Fibroblast of mammary gland (primary cell): ENCODE measurements around the gene PUM1.

Experiments used
- DNase-seq: peaks from one replicate; pipeline ENCODE4 v3.0.0-alpha.2; 2010; ENCODE audit warnings: low read depth
- H3K4me3 ChIP-seq: 2 replicates; pipeline ENCODE4 v1.5.1; 2011; ENCODE audit warnings: low read depth, mild to moderate bottlenecking, low read length, moderate library complexity; ENCODE audit not compliant: control insufficient read depth
- TF ChIP-seq, protein P1 (sequence below): conservative IDR thresholded peaks from 2 replicates; pipeline ENCODE4 v1.5.1; 2011; ENCODE audit warnings: low read depth, low read length, inconsistent platforms; ENCODE audit not compliant: control insufficient read depth, insufficient read depth

The PUM1 gene

DNA sequence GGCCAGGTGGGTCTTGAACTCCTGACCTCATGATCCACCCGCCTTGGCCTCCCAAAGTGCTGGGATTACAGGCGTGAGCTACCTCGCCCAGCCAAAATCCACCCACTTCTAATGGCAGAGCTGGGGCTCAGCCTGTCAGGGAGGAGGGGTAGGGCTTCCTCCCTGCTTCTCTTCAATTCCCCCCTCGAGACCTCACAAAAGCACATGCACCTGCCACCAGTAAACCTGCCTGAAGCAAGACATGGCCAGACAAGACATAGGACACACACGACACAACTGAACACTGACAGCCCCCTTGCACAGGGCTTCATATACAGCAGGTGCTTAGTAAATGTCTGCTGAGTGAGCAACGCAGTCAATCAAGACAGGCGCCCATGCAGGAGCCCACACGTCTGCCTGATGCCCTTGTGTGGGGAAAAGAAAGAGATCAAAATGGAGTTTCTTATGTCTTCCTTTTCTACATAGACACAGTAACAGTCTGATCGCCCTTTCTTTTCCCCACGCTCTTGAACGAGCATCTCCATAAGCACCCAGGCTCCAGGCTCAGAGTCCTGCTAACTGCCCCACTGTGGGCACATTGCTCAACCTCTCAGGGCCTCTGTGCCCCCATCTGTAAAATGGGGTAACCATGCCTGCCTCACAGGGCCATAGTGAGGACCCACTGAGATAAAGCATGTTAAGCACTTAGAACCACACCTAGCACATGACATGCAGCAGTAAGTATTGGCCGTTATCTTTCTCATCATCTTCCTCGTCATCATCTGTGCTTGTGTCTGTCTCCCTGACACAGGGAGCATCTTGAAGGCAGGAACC is 165.7 kb downstream of the PUM1 start:
- no peak overlapping the region for H3K4me3 ChIP-seq
- TF ChIP-seq, protein P1, sequence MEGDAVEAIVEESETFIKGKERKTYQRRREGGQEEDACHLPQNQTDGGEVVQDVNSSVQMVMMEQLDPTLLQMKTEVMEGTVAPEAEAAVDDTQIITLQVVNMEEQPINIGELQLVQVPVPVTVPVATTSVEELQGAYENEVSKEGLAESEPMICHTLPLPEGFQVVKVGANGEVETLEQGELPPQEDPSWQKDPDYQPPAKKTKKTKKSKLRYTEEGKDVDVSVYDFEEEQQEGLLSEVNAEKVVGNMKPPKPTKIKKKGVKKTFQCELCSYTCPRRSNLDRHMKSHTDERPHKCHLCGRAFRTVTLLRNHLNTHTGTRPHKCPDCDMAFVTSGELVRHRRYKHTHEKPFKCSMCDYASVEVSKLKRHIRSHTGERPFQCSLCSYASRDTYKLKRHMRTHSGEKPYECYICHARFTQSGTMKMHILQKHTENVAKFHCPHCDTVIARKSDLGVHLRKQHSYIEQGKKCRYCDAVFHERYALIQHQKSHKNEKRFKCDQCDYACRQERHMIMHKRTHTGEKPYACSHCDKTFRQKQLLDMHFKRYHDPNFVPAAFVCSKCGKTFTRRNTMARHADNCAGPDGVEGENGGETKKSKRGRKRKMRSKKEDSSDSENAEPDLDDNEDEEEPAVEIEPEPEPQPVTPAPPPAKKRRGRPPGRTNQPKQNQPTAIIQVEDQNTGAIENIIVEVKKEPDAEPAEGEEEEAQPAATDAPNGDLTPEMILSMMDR: no peak
- no peak for DNase-seq

DNA sequence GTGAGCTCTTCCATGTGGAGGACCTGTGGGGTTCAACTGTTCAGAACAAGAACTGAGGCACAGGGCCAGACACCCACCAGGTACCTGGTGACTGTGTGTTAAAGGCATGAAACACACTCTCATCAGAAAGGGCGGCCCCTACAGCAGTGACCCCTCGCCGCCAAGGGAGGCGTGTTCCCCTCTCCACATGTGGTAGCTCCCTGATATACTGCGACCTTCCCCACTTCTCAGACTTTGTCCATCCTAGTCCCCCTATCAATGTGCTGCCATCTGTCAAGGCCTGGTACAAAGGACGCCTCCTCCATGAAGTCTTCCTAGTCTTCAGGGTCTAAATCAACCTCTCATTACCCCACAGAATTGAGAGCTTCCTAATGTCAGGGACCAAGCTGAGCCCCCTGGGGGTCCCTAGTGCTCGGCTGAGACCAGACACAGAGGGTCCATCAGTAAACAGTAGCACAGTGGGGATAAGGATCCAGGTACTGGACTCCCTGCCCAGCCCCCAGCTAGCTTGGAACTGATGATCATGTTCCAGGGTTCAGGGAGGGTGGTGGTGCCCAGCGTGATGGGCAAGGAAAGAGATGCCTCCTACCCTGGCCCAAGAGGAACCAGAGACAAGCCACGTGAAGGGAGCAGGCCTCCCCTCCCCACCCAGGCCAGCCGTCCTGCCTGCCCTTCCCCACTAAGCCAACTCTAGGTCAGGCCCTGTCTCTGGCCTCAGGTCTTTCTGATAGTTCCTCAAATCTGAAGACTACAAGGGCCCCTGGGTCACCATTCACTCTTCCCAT is 167.3 kb downstream of the PUM1 start:
- no peak overlapping the region for H3K4me3 ChIP-seq
- no peak for DNase-seq
- TF ChIP-seq, protein P1: no peak

DNA sequence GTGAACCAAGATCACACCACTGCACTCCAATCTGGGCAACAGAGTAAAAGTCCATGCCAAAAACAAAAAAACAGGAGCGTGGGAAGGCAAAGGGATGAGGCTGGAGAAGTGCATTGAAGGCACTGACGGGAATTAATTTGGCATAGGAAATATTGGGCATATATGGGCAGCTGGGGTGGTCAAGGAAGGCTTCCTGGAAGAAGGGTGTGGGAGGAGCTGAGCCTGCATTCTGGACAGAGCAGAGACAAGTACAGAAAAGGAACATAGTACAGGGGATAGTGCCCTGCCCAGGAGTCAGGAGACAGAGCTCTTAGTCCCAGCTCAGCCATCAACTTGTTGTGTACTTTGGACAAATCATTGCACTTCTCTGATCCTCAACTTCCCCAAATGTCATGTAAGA is 168.6 kb downstream of the PUM1 start:
- DNase-seq: no peak
- TF ChIP-seq, protein P1: no peak
- no peak overlapping the region for H3K4me3 ChIP-seq

DNA sequence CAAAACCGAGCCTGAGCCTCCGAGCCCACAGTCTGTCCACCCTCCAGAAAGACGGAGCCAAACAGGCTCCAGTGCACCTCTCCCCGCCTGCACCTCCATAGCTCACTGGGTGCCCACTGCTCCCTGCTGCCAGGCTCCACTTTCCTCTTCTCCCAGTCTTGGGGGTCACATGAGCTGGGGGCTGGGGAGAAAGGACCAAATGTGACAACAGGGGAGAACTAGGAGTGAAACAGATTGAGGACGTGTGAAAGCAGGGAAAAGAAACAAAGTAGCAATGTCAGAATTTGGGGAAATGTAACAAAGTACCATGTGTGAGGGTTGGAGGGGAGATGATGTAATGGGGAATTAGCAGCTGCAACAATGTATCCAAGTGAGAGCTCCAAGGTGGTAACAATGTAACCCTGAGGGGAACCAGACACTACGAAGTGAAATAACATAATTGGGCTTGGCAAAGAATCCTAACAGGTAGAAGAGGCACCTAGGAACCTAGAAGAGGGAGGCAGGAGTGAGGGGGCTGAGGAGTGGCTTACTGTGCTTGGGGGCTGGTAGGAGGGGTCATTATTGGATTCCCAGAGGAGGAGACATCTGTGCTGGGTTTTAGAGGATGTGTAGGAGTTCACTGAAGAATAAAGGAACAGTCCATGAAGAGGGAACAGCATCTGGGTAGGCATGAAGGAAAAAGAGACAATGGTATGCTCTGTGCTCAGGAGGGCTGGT is 169.4 kb downstream of the PUM1 start:
- no peak for DNase-seq
- H3K4me3 ChIP-seq: no peak overlapping the region
- TF ChIP-seq, protein P1: no peak

DNA sequence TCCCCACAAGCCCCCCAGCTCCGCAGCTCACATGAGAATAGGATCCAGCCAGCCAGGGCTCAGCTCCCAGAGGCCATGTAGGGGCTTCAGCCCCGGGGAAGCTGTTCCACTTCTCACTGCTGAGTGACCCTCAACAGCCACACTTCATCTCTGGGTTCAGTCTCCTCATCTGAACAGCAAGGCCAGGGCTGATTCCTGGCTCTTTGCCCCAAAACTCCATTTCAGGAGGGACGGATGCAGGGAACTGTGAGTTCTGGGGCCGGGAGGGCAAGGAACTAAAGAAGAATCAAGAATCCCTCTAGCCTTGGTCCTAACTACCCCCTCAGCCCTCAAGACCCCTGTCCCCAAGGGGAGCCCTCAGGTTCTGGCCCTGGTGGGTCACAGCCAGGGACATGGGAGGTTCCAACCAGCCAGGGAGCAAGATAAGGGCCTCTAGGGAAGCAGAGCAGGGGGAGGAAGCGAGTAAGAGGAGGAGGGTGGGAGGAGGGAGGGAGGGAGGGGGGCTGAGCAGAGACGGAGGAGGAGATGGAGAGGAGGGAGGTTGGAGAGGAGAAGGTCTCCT is 170.1 kb downstream of the PUM1 start:
- H3K4me3 ChIP-seq: no peak overlapping the region
- no peak for DNase-seq
- TF ChIP-seq, protein P1: no peak

DNA sequence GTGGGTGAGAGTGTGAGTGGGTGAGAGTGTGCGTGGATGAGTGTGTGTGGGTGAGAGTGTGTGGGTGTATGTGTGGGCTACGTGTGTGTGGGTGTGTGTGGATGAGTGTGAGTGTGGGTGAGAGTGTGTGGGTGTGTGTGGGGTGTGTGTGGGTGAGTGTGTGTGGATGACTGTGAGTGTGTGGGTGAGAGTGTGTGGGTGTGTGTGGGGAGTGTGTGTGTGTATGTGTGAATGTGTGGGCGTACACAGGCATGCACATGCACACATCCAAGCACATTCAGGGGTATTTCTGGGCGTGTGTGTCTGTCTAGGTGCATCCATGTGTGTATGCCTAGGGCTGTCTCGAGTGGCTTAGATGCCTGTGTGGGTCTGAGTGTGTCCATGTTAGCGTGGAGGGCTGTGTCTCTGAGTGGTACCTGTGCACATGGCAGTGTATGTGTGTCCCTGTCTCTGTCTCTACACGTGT is 171.0 kb downstream of the PUM1 start:
- H3K4me3 ChIP-seq: no peak overlapping the region
- TF ChIP-seq, protein P1: no peak
- DNase-seq: no peak
